OCI-LY3 (cell line): ENCODE results near the gene SCAF1.

ENCODE experiments used
- H2AFZ ChIP-seq: fragments of 200-600, 300-600 bp; shearing (Covaris generic); 2 replicates; pipeline ENCODE4 v1.6.0; 2014; ENCODE audit warnings: antibody characterized with exemption, low read depth, low read length
- H3K27ac ChIP-seq: fragments of 200-600, 300-600 bp; sonication (generic); 2 replicates; pipeline ENCODE4 v1.5.1; 2014; ENCODE audit warnings: mild to moderate bottlenecking, low read length, moderate library complexity, mixed read lengths
- H3K27me3 ChIP-seq: fragments of 200-600, 300-600 bp; sonication (generic); 2 replicates; pipeline ENCODE4 v1.6.1; 2014; ENCODE audit warnings: low read depth, low read length, mixed read lengths
- H3K36me3 ChIP-seq: fragments of 200-600, 300-600 bp; sonication (generic); replicated peaks from 2 replicates; pipeline ENCODE3; 2014; ENCODE audit warnings: low read depth, low read length, mixed read lengths
- H3K4me1 ChIP-seq: fragments of 300-600, 200-600 bp; sonication (generic); 2 replicates; pipeline ENCODE4 v1.6.1; 2014; ENCODE audit warnings: low read length, mixed read lengths
- H3K4me2 ChIP-seq: fragments of 200-600, 300-600 bp; sonication (generic); 2 replicates; pipeline ENCODE4 v1.6.1; 2014; ENCODE audit warnings: low read length, mixed read lengths
- H3K4me3 ChIP-seq: fragments of 300-600, 200-600 bp; sonication (generic); 2 replicates; pipeline ENCODE4 v1.5.1; 2014; ENCODE audit warnings: antibody characterized with exemption, mild to moderate bottlenecking, low read length, moderate library complexity
- H3K79me2 ChIP-seq: fragments of 300-600, 200-600 bp; shearing (Covaris generic); 2 replicates; pipeline ENCODE4 v1.6.1; 2014; ENCODE audit warnings: mild to moderate bottlenecking, low read length, mixed read lengths
- H3K9ac ChIP-seq: fragments of 300-600, 200-600 bp; shearing (Covaris generic); 2 replicates; pipeline ENCODE4 v1.6.0; 2014; ENCODE audit warnings: mild to moderate bottlenecking, low read length, moderate library complexity
- H3K9me3 ChIP-seq: fragments of 200-600, 300-600 bp; shearing (Covaris generic); 2 replicates; pipeline ENCODE4 v1.6.1; 2014; ENCODE audit warnings: low read length, mixed read lengths; ENCODE audit not compliant: insufficient read depth
- H4K20me1 ChIP-seq: fragments of 200-600, 300-600 bp; sonication (generic); 2 replicates; pipeline ENCODE4 v1.6.1; 2016; ENCODE audit warnings: low read length, mixed read lengths; ENCODE audit not compliant: insufficient read depth
- CTCF ChIP-seq: fragments of 200-600, 300-600 bp; sonication (generic); IDR thresholded peaks from 2 replicates; pipeline ENCODE4 v1.5.1; 2014; ENCODE audit warnings: antibody characterized with exemption, low read length, low read depth
- EZH2phosphoT487 ChIP-seq: fragments of 200-600 bp; shearing (Covaris generic); IDR thresholded peaks from 2 replicates; pipeline ENCODE4 v1.6.1; 2018; ENCODE audit warnings: antibody characterized with exemption, mixed run types, low read depth

The SCAF1 gene

GRCh38 chr19:49676784-49677230 lies 34.8 kb downstream of the SCAF1 start:
- Histone ChIP-seq H3K4me2 (peak overlapping the region; percentile 98), H2AFZ (no peak overlapping the region), H3K4me3 (peak overlapping the region; percentile 88), H4K20me1 (peaks cover 31% of the 10 kb centered on the region), H3K27ac (peak overlapping the region; percentile 93), H3K36me3 (peaks cover 19% of the 10 kb centered on the region), H3K27me3 (no peaks in the 10 kb centered on the region), H3K9ac (peak overlapping the region; percentile 97), H3K79me2 (peaks cover 48% of the 10 kb centered on the region), H3K4me1 (peaks cover 49% of the 10 kb centered on the region), H3K9me3 (no peaks in the 10 kb centered on the region)
- TF ChIP-seq EZH2phosphoT487 (no peak), CTCF (no peak)

GRCh38 chr19:49677231-49677900 lies 35.4 kb downstream of the SCAF1 start, which contains the start of gene PRMT1:
Gene PRMT1, plus strand, starts transcription at chr19:49677271. Its CDS starts 10 bp downstream, at chr19:49677281.
- H3K4me1 ChIP-seq: peaks cover 50% of the 10 kb centered on the region
- TF ChIP-seq CTCF (peak; percentile 6; the same call in 1 of the 2 replicates), EZH2phosphoT487 (no peak)

GRCh38 chr19:49677901-49678674 lies 36.1 kb downstream of the SCAF1 start:
- H3K4me1 ChIP-seq: peaks cover 57% of the 10 kb centered on the region
- peak overlapping the region; percentile 97 for H3K9ac ChIP-seq
- H2AFZ ChIP-seq: no peak overlapping the region
- TF ChIP-seq CTCF (peak; percentile 76), EZH2phosphoT487 (no peak)
- H3K79me2 ChIP-seq: peaks cover 60% of the 10 kb centered on the region
- H3K9me3 ChIP-seq: no peaks in the 10 kb centered on the region
- H4K20me1 ChIP-seq: peaks cover 41% of the 10 kb centered on the region
- H3K27me3 ChIP-seq: no peaks in the 10 kb centered on the region
- H3K4me2 ChIP-seq: peak overlapping the region; percentile 98
- peaks cover 29% of the 10 kb centered on the region for H3K36me3 ChIP-seq
- peak overlapping the region; percentile 88 for H3K4me3 ChIP-seq
- peak overlapping the region; percentile 93 for H3K27ac ChIP-seq

More at GRCh38 chr19:49677231-49677900, 35.4 kb downstream of the SCAF1 start, which contains the start of gene PRMT1:
- peaks cover 25% of the 10 kb centered on the region for H3K36me3 ChIP-seq
- H3K9ac ChIP-seq: peak within 1 kb of the TSS; percentile 99
- H3K27ac ChIP-seq: peak within 1 kb of the TSS; percentile 95
- H4K20me1 ChIP-seq: peaks cover 37% of the 10 kb centered on the region
- H3K4me3 ChIP-seq: peak within 1 kb of the TSS; percentile 90
- peaks cover 53% of the 10 kb centered on the region for H3K79me2 ChIP-seq
- H2AFZ ChIP-seq: peak within 1 kb of the TSS; percentile 42; the same call in 1 of the 2 replicates
- H3K4me2 ChIP-seq: peak within 1 kb of the TSS; percentile 98
- no peaks in the 10 kb centered on the region for H3K9me3 ChIP-seq
- H3K27me3 ChIP-seq: no peaks in the 10 kb centered on the region
